Omental fat pad (tissue), 4 donors: ENCODE results near the gene IL12A. TPM values are rescaled to one million over a fixed set of nuclear protein-coding genes. Genes with fewer than 3 reads are reported as not detected.

Source experiments
- ATAC-seq: fragments of 150-250 bp; one replicate; pipeline ENCODE4 v1.9.1; 2016; ENCODE audit warnings: mild to moderate bottlenecking, moderate library complexity; ENCODE audit not compliant: low FRiP score
- DNase-seq: peaks from one replicate; pipeline ENCODE4 v3.0.0-alpha.2; 2019; ENCODE audit warnings: low spot score
- CTCF ChIP-seq, 3 donors: fragments of 450-650 bp; IDR thresholded peaks; one replicate each; pipeline ENCODE4 v1.5.1; 2016 to 2017; ENCODE audit warnings: antibody characterized with exemption in 3 of 3, mild to moderate bottlenecking in 3 of 3, moderate library complexity in 2 of 3
- total RNA-seq, 4 donors: library from RNA; depleted of rRNA; stranded (reverse); fragments of >200 nt; gene quantifications; one replicate each; pipeline ENCODE4 v1.1.0, GENCODE V29; 2016

The IL12A gene
- total RNA-seq, 4 donors from 2014 or later: 1.1 to 2.8 (median 2.4) TPM; not detected in 1

- DNase-seq (no peak), ATAC-seq (no peak)
- TF ChIP-seq CTCF (IDR thresholded peaks at IDR 0.05): no peak
Observed at GRCh38 chr3:160001850-160002623, 13.4 kb downstream of the IL12A start.

- ATAC-seq (no peak), DNase-seq (no peak)
- TF ChIP-seq CTCF (IDR thresholded peaks at IDR 0.05): no peak
Observed at GRCh38 chr3:160003520-160004128, 15.0 kb downstream of the IL12A start.

GRCh38 chr3:160005004-160005403 lies 16.4 kb downstream of the IL12A start:
- DNase-seq: no peak
- no peak for TF ChIP-seq CTCF (IDR thresholded peaks at IDR 0.05)

GRCh38 chr3:160006282-160007163 lies 17.9 kb downstream of the IL12A start:
- no peak for DNase-seq
- ATAC-seq: peak; percentile 83
- TF ChIP-seq CTCF (IDR thresholded peaks at IDR 0.05): peak in 1 of 3 donors; percentile 31

More at GRCh38 chr3:160005004-160005403, 16.4 kb downstream of the IL12A start:
- ATAC-seq: no peak

- DNase-seq: no peak
- ATAC-seq: no peak
- TF ChIP-seq CTCF (IDR thresholded peaks at IDR 0.05): no peak
Observed at GRCh38 chr3:160008961-160009360, 20.3 kb downstream of the IL12A start.

- no peak for TF ChIP-seq CTCF (IDR thresholded peaks at IDR 0.05)
- no peak for ATAC-seq
- DNase-seq: no peak
Observed at GRCh38 chr3:160009525-160009924, 20.9 kb downstream of the IL12A start.
